ENCODE measurements around the gene GREB1. TPM values are rescaled to one million over a fixed set of nuclear protein-coding genes. Genes with fewer than 3 reads are reported as not detected.

GREB1 gene
- total and polyA plus RNA-seq, 2 of the 4 experiments (the other 2 are of a cell fraction), result 0.05 TPM; not detected in 1

- Histone ChIP-seq H4K5ac (ENCODE audit: low read depth, low read length) (no peak overlapping the region), H2BK120ac (ENCODE audit: low read depth, low read length) (no peak overlapping the region), H4K8ac (ENCODE audit: low read depth in 2 of 2, low read length in 2 of 2) (no peak overlapping the region), H3K4me2 (ENCODE audit: low read depth, low read length) (no peak overlapping the region), H2BK20ac (ENCODE audit: low read depth, low read length) (no peak overlapping the region), H2AFZ (replicated peaks; ENCODE audit: low read length, poor library complexity) (no peak overlapping the region), H3K27me3 (ENCODE audit: control insufficient read depth, insufficient read depth, low read length) (peaks cover 29% of the 10 kb centered on the region), H4K20me1 (ENCODE audit: insufficient read depth, low read length) (no peaks in the 10 kb centered on the region), H3K27ac (ENCODE audit: insufficient read depth, low read length) (no peak overlapping the region), H3K4me1 (ENCODE audit: control insufficient read depth, insufficient read depth, low read length) (no peaks in the 10 kb centered on the region; the same call in 1 of the 2 replicates), H2BK5ac (ENCODE audit: low read depth, low read length, poor library complexity, severe bottlenecking) (no peak overlapping the region), H3K9ac (ENCODE audit: low read depth, low read length) (no peak overlapping the region), H3K4ac (ENCODE audit: low read depth, low read length) (no peak overlapping the region), H3K36me3 (ENCODE audit: control insufficient read depth, insufficient read depth, low read length) (no peaks in the 10 kb centered on the region), H3K4me3 (ENCODE audit: insufficient read depth, low read depth, low read length) (no peak overlapping the region), H3K14ac (replicated peaks; ENCODE audit: low read depth, low read length) (no peak overlapping the region), H3K23ac (ENCODE audit: low read depth, low read length) (no peak overlapping the region), H2AK9ac (replicated peaks; ENCODE audit: low read depth, low read length, poor library complexity) (no peak overlapping the region), H4K91ac (ENCODE audit: insufficient read depth, low read depth, low read length) (no peak overlapping the region), H3K18ac (ENCODE audit: low read depth, low read length) (no peak overlapping the region), H3K79me1 (ENCODE audit: low read depth in 1 of 2, low read length in 2 of 2) (no peaks in the 10 kb centered on the region), H3K9me1 (ENCODE audit: insufficient read depth, low read length) (no peaks in the 10 kb centered on the region), H2AK5ac (ENCODE audit: low read depth, low read length) (no peak overlapping the region), H3K56ac (ENCODE audit: extremely low read depth, insufficient read depth, low read length) (no peak overlapping the region), H3K9me3 (ENCODE audit: control insufficient read depth, insufficient read depth, low read length) (no peaks in the 10 kb centered on the region), H2BK15ac (ENCODE audit: low read depth, low read length) (no peak overlapping the region)
- ChIA-PET POLR2A (ENCODE audit: unreplicated experiment) (no interaction called here), CTCF (no interaction called here)
- dilution Hi-C loops (cut with HindIII; ENCODE audit: low sequenced_read_pairs, unreplicated experiment), result no loop called here
- in situ Hi-C loops (cut with MboI; ENCODE audit: low sequenced_read_pairs), result no loop called here
- ATAC-seq (ENCODE audit: low read depth), result no peak
- no TSS peak for BruUV-seq (replicated peaks)
- 94% methylated on average over 4 of the region's 10 CpGs; no CpG with 5 or more reads in 1 of the 2 experiments for WGBS, 2 experiments (ENCODE audit: extremely low coverage in 2 of 2, insufficient read length in 1 of 2)
- intact Hi-C loops (cut with micrococcal nuclease), result loop anchor here (5.0 kb wide), 1 partner anchor 99 kb away; no protein-coding TSS in a partner anchor
- TF ChIP-seq MAZ (IDR thresholded peaks at IDR 0.05; ENCODE audit: borderline replicate concordance, low read depth, low read length) (no peak), CHD1 (IDR thresholded peaks at IDR 0.05; ENCODE audit: low read depth, low read length) (no peak), MXI1 (IDR thresholded peaks at IDR 0.05; ENCODE audit: borderline replicate concordance, low read depth, low read length) (no peak), RAD21 (IDR thresholded peaks at IDR 0.05; ENCODE audit: low read length) (no peak), RCOR1 (IDR thresholded peaks at IDR 0.05; ENCODE audit: insufficient replicate concordance, low read length) (no peak), BHLHE40 (IDR thresholded peaks at IDR 0.05; ENCODE audit: low read depth, low read length) (no peak), ELK1 (IDR thresholded peaks at IDR 0.05; ENCODE audit: borderline replicate concordance, low read depth, low read length) (no peak), RFX5 (IDR thresholded peaks at IDR 0.05; ENCODE audit: low read depth, low read length) (no peak), CEBPB (IDR thresholded peaks at IDR 0.05; ENCODE audit: low read depth, low read length) (no peak), FOS (IDR thresholded peaks at IDR 0.05; ENCODE audit: low read depth, low read length) (no peak), SMC3 (IDR thresholded peaks at IDR 0.05; ENCODE audit: low read depth, low read length) (no peak), MAFK (IDR thresholded peaks at IDR 0.05; ENCODE audit: low read depth, low read length) (no peak), NFE2L2 (IDR thresholded peaks at IDR 0.05; ENCODE audit: low read depth, low read length) (no peak), POLR2A (IDR thresholded peaks at IDR 0.05; ENCODE audit: low read depth, low read length) (no peak), CTCF (conservative IDR thresholded peaks at IDR 0.05; ENCODE audit: low read depth, low read length) (no peak)
- TF ChIP-seq, protein P1, sequence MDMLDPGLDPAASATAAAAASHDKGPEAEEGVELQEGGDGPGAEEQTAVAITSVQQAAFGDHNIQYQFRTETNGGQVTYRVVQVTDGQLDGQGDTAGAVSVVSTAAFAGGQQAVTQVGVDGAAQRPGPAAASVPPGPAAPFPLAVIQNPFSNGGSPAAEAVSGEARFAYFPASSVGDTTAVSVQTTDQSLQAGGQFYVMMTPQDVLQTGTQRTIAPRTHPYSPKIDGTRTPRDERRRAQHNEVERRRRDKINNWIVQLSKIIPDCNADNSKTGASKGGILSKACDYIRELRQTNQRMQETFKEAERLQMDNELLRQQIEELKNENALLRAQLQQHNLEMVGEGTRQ (IDR thresholded peaks at IDR 0.05; ENCODE audit: low read depth, low read length), result no peak
- DNase-seq, result no peak
Observed at GRCh38 chr2:11685906-11686470, 152.1 kb downstream of the GREB1 start.

All from IMR-90 (cell line).